GM12892 (cell line): ENCODE measurements around the gene COL15A1.

Source experiments
- DNase-seq: peaks from one replicate; pipeline ENCODE4 v3.0.0; 2011; ENCODE audit not compliant: insufficient read length
- FAIRE-seq: peaks from 2 replicates; lab custom pipeline; 2011; peaks lifted over from hg19 to GRCh38; lab: Jason Lieb, UNC
- POLR2A ChIP-seq: IDR thresholded peaks from 2 replicates; pipeline ENCODE4 v1.6.1; 2011; ENCODE audit warnings: low read depth, low read length, control low read depth
- POLR2AphosphoS5 ChIP-seq: IDR thresholded peaks from 2 replicates; pipeline ENCODE4 v1.6.1; 2011; ENCODE audit warnings: low read depth, low read length, control low read depth
- TAF1 ChIP-seq: IDR thresholded peaks from 2 replicates; pipeline ENCODE4 v1.6.1; 2011; ENCODE audit warnings: low read depth, mild to moderate bottlenecking, control low read depth, low read length, borderline replicate concordance

The COL15A1 gene

DNA sequence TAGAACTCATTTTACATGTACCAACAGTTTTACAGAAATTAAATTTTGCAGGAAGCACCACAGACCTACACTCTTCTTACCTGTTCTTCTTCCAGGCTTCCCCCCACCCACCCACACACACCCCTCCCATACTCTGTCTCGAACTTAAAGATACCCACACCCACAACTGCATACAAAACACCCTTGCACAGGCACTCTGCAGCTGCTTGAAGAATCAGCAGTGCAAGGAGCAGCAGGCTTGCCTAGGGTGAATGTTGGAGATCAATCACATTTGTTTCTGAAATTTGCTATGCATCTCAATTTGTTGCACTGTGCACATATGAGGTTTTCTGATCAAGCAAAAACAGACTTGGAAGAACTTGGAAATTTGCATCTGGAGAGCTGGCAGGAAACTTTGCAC is 83.7 kb downstream of the COL15A1 start:
- TF ChIP-seq TAF1 (no peak), POLR2A (no peak), POLR2AphosphoS5 (no peak)
- no peak for DNase-seq
- no peak for FAIRE-seq

DNA sequence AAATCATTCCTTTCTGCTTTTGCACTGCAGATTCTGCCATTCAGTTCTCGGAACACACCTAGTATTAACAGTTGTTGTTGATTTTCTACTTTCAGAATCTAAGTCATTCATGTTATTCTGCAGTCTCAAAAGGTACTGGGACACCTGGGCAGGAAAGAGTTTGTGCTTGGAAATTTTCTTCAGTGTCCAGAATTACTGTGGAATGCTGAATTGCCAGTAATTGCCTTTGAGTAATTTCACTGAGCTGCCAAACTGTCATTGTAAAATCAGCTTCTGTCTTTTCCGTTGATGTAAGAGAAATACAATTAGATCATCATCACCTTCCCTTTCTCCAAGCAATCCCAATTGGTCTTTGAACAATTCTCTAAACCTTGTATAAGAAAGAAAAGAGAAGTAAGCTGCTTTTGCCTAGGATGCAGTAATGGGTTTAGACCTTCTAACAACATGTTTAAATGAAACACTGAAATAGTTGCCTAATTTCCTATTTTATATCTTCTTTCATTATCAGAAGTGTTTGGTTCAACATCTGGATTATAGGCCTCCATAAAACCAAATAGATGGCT is 85.5 kb downstream of the COL15A1 start:
- TF ChIP-seq POLR2AphosphoS5 (no peak), POLR2A (no peak)
- no peak for DNase-seq
- FAIRE-seq: no peak

DNA sequence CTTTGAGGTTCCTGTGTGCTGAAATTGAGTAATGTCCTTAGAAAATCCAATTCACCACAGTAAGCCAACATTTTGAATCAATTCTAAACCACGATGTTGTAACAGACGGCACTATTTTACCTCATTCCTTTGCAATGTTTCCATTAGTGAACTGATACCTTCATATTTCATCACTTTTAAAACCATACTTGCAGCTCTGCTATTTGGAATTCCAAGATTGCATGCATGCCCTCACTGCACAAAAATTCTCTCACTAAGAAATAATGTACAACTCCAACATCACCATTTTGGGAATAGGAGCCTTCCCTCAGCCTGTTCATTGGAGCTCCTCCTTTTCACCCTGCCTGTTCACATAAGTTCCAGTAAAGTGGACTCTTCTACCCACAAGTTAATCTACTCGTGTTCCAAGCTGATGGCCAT is 86.4 kb downstream of the COL15A1 start:
- TF ChIP-seq POLR2A: no peak
- no peak for TF ChIP-seq TAF1
- TF ChIP-seq POLR2AphosphoS5: no peak
- DNase-seq (no peak), FAIRE-seq (no peak)

DNA sequence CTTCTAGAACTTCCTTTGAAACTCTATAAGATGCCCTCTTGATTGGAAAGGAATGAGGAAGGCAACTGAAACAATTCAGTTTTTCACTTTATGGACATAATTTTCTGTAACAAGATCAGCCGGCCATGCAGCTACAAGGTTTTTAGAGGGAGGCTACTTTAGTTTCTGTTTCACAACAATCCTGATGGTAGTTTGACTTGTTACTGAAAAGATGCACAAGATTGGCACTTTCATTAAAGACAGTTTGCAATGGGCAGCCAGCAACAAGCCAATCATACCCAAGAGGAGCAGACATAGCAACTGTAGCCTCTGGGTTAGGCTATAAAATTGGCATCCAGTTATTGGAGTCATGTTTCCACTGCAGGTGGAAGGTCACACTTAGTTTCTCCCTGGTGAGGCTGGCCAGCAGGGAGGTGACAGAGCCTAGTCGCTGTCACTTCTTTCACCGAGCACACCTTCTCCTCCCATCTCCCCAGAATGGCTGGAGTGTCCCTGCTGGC is 87.0 kb downstream of the COL15A1 start:
- no peak for FAIRE-seq
- DNase-seq: no peak
- TF ChIP-seq POLR2A (no peak), POLR2AphosphoS5 (no peak), TAF1 (no peak)

DNA sequence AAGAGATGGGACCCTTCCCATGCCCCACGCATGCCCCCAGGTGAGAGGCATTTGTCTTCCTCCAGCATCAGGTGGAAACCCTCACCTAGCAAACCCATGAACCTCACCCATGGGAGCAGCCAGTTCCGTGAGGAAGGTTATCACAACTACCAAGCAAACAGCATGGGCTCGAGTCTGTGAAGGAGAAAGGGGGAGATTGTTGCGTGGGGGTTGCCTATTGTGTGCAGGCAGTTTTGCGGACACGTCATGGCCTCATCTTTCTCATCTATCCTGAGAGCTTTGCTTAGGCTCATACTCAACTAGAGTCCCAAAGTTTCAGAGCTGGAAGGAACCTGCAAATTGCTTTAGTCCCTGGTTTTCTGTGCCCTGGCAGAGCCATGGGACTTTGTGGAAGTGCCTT is 87.6 kb downstream of the COL15A1 start:
- no peak for FAIRE-seq
- no peak for TF ChIP-seq POLR2AphosphoS5
- no peak for TF ChIP-seq POLR2A
- no peak for TF ChIP-seq TAF1
- DNase-seq: no peak

DNA sequence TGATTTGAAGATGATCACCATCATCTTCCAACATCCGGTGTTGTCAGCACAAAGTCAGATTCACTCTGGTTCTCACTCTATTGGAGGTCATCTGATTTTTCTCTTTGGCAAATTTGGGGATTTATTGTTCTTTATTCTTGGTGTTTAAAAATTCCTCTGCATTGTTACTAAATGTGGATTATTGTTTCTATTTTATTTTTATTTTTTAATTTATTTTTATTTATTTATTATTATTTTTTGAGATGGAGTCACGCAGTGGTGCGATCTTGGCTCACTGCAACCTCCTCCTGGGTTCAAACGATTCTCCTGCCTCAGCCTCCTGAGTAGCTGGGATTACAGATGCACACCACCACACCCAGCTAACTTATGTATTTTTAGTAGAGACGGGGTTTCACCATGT is 88.3 kb downstream of the COL15A1 start:
- FAIRE-seq: no peak
- TF ChIP-seq POLR2AphosphoS5: no peak
- TF ChIP-seq TAF1: no peak
- TF ChIP-seq POLR2A: no peak
- no peak for DNase-seq

DNA sequence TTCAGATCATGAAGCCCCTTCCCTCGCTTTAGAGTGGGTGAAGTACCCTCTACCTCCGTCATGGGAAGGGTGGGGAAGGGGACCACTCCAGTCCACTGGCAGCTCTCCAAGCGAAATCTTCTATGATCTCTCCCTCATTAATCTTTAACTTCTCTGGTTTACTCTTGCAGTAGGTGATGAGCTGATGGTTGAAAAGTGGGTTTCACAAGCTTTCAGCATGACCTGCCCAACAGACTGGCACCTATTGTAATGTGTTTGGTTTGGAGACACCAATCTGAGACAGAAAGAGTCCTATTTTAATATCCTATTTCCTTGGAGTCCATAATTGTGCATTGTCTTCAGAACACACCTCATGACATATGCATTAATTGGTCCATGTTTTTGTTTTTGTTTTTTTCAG is 90.4 kb downstream of the COL15A1 start:
- FAIRE-seq (no peak), DNase-seq (no peak)
- no peak for TF ChIP-seq POLR2AphosphoS5
- TF ChIP-seq TAF1: no peak
- no peak for TF ChIP-seq POLR2A

DNA sequence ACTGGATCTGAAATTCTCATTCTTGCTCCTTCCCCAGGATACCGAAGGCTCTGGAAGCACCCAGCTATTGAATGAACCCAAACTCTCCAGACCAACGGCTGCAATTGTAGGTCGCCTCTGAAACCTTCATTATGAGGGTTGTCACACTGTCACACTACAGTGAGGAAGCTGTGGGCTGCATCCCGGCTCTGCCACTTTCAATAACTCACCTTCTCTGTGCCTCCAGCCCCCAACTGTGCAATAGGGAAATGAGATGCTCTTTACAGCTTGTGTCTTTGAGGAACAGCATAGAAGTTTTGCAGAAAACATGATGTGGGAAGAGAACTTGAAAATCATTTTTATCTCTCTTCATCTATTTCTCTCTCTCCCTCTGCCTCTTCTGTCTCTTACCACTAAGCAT is 91.6 kb downstream of the COL15A1 start:
- DNase-seq (no peak), FAIRE-seq (no peak)
- TF ChIP-seq POLR2A: no peak
- no peak for TF ChIP-seq POLR2AphosphoS5
- TF ChIP-seq TAF1: no peak

DNA sequence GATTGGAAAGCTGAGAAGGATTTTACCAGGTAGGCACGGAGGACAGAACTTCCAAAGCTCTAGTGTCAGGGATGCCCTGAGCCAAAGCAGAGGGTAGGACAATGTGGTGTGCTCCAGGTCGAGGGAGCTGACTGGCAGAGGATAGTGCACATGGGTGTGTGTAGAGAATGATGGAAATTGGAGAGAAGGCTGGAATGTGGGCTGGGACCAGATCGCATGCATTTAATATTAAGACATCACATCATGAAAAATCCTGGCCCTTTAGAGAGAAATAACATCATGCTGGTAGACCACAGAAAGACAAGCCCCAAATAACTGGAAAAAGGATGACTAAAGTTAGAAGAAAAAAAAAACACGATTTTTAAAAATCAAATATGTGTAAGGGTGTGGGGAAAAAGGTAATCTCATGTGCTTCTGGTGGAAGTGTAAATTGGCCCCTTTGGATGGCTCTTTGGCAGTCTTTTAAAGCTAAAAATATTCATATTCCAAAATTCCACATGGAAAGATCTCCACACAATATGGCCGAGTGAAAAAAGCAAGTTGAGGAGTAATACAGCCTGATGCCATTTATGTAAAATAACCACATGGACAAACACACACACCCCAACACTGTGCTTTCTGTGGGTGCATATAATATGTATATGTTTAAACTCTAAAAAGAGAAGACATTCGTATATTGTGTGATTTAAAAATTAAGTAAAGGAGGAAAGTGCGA is 94.2 kb downstream of the COL15A1 start:
- FAIRE-seq (no peak), DNase-seq (no peak)
- TF ChIP-seq POLR2A (no peak), POLR2AphosphoS5 (no peak), TAF1 (no peak)

DNA sequence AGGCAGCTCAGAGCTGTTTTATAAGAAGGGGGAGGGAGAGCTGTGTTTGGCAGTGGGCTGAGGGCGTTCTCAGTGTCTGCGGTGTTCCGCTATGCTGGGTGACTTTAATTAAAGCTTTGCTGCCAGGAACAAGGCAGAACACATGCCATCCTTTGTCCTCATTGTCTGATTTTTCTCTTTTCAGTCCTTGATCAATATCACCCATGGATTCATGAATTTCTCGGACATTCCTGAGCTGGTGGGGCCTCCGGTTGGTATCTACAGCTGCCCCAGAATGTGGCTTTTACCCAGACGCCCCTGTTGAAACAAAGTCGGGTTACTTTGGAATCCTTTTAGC is 94.7 kb downstream of the COL15A1 start:
- DNase-seq (no peak), FAIRE-seq (no peak)
- TF ChIP-seq TAF1 (no peak), POLR2AphosphoS5 (no peak), POLR2A (no peak)

DNA sequence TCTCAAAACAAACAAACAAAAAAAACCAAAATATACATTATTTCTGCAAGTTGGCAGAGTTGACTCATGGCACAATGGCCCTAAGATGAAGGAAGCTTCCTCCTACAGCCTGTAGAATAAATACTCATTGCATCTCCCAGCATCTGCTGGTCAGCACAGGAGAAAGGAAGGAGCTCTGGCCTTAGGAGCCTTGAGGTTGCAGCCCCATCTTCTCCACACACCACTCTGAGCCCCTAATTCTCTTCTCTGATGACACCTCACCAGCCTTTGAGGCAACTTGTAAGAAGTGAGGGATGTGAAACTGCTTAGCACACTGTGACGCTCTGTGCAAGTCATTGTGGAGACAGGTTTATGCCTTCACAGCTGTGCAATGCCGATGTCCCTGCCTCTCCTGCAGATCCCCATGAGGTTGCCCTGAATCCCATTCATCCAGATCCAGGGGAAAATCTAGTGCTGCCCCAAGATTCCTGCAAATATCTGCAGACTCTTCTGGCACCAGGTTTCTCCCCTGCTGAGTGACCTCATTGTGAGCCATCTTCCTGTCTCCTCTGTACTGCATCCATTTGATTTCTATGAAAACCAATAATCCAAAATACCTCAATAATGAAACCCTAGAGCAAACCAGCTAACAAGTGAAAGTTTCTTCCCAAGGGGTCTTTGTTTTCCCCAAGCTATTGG is 95.9 kb downstream of the COL15A1 start:
- DNase-seq: no peak
- FAIRE-seq: peak; percentile 48
- TF ChIP-seq POLR2AphosphoS5: no peak
- no peak for TF ChIP-seq TAF1
- no peak for TF ChIP-seq POLR2A

DNA sequence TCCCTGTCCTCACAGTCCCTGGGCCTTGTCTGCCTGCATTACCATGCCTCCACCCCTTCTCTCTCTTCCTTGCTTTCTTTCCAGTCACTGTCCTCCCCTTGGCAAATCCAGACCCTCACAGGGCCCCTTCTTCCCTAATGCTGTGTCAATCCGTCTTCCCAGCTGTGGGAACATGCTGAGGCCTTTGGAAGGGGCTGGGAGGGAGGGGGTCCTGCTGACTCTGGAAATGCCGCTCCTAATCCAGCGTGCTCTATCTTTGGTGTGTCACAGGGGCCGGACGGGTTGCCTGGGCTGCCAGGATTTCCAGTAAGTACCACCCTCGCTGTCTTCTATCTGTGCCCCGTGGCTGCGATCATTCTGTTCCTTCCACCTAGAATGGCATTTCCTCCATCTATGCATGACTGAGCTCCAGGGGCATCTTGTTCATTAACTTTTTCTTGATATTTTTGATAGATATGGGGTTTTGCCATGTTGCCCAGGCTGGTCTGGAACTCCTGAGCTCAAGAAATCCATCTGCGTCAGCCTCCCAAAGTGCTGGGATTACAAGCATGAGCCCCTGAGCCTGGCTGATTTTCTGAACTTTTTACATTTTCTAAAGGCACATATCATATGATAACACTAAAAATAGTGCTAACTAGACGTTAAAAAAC is 96.7 kb downstream of the COL15A1 start:
- DNase-seq (no peak), FAIRE-seq (no peak)
- no peak for TF ChIP-seq TAF1
- TF ChIP-seq POLR2A: no peak
- TF ChIP-seq POLR2AphosphoS5: no peak
